MM.1S (cell line): ENCODE data around the gene PARVA.

Experiments used
- DNase-seq: peaks from one replicate; pipeline ENCODE4 v3.0.0-alpha.2; 2015
- H2AFZ ChIP-seq: fragments of 300-600 bp; sonication (generic); 2 replicates; pipeline ENCODE4 v1.6.0; 2016; ENCODE audit warnings: antibody characterized with exemption, low read length
- H3F3A ChIP-seq: fragments of 300-600 bp; sonication (generic); 2 replicates; pipeline ENCODE4 v1.6.1; 2016; ENCODE audit warnings: mild to moderate bottlenecking, antibody characterized with exemption, low read length, moderate library complexity, mixed read lengths; ENCODE audit not compliant: insufficient read depth
- H3K27ac ChIP-seq: fragments of 300-600 bp; sonication (generic); 2 replicates; pipeline ENCODE4 v1.5.1; 2016; ENCODE audit warnings: mild to moderate bottlenecking, low read length
- H3K27me3 ChIP-seq: fragments of 300-600 bp; sonication (generic); replicated peaks from 2 replicates; pipeline ENCODE4 v1.6.0; 2016; ENCODE audit warnings: low read length; ENCODE audit not compliant: insufficient read depth
- H3K36me3 ChIP-seq: fragments of 300-600 bp; sonication (generic); replicated peaks from 2 replicates; pipeline ENCODE4 v1.6.1; 2016; ENCODE audit warnings: mild to moderate bottlenecking, low read length, mixed read lengths; ENCODE audit not compliant: insufficient read depth
- H3K4me1 ChIP-seq: fragments of 300-600 bp; sonication (generic); 2 replicates; pipeline ENCODE4 v1.6.1; 2016; ENCODE audit warnings: low read length, mixed read lengths
- H3K4me2 ChIP-seq: fragments of 300-600 bp; sonication (generic); 2 replicates; pipeline ENCODE4 v1.6.0; 2016; ENCODE audit warnings: low read depth, low read length
- H3K4me3 ChIP-seq: fragments of 300-600 bp; sonication (generic); 2 replicates; pipeline ENCODE4 v1.5.1; 2016; ENCODE audit warnings: low read length, mixed read lengths
- H3K79me2 ChIP-seq: fragments of 300-600 bp; sonication (generic); 2 replicates; pipeline ENCODE4 v1.6.1; 2016; ENCODE audit warnings: mixed run types, low read length, mixed read lengths
- H3K9ac ChIP-seq: fragments of 300-600 bp; sonication (generic); 2 replicates; pipeline ENCODE4 v1.6.1; 2016; ENCODE audit warnings: low read length, mixed read lengths
- H3K9me2 ChIP-seq: fragments of 300-600 bp; sonication (generic); replicated peaks from 2 replicates; pipeline ENCODE4 v1.6.1; 2016; ENCODE audit warnings: mild to moderate bottlenecking, low read length, mixed read lengths; ENCODE audit not compliant: insufficient read depth
- H3K9me3 ChIP-seq: fragments of 300-600 bp; sonication (generic); replicated peaks from 2 replicates; pipeline ENCODE4 v1.6.1; 2016; ENCODE audit warnings: mild to moderate bottlenecking, low read length, mixed read lengths; ENCODE audit not compliant: insufficient read depth
- H4K20me1 ChIP-seq: fragments of 300-600 bp; sonication (generic); 2 replicates; pipeline ENCODE4 v1.6.1; 2016; ENCODE audit warnings: mild to moderate bottlenecking, low read length, moderate library complexity, mixed read lengths; ENCODE audit not compliant: insufficient read depth
- EZH2 ChIP-seq: fragments of 300-600 bp; sonication (generic); optimal IDR thresholded peaks from 2 replicates; pipeline ENCODE3; 2017; ENCODE audit warnings: low read depth, mild to moderate bottlenecking, antibody characterized with exemption, low read length, mixed read lengths
- EZH2phosphoT487 ChIP-seq: fragments of 300-600 bp; sonication (generic); IDR thresholded peaks from 2 replicates; pipeline ENCODE4 v1.6.1; 2018; ENCODE audit warnings: antibody characterized with exemption, low read length
- TF ChIP-seq, protein P1 (sequence below): fragments of 300-600 bp; sonication (generic); IDR thresholded peaks from 2 replicates; pipeline ENCODE4 v1.5.1; 2016; ENCODE audit warnings: antibody characterized with exemption, low read length, mixed read lengths

Gene PARVA

DNA sequence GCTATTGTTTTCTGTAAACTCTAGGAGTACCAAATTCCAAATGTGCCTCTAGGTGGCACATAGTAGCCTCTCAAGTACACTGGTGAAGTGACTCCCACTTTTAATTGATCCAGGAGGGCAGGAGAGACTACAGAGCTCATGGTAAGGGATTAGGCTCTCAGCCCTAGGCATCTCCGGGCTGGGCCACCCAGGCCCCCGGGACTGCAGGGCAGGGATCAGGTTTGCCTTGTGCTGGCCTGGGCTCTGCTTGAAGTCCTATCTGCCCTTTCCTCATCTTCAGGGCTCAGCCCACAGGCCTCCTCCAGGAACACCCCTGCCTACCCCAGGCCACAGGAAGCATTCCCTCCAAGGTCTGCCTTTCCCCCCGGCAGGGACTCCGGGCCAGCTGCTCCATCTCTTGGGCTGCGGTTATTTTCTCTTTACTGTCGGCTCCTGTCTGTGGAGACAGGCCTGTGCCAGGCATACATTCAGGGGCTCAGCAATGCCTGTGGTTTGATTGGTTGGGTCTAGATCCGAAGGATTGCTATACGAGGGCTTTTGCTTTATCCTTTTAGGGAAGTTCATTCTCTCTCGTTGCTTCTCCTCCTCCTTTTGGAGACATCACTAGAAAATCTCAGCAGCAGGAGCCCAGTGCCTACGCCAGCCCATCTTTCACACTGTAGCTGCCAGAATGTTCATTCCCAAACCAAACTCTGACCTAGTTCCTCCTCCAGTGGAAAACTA lies 32.8 kb downstream of the PARVA start:
- Histone ChIP-seq H3K4me3 (no peak overlapping the region), H3K9me3 (no peaks in the 10 kb centered on the region), H3K36me3 (no peaks in the 10 kb centered on the region), H3K27ac (no peak overlapping the region), H4K20me1 (no peaks in the 10 kb centered on the region), H3K4me2 (no peak overlapping the region), H3K9ac (no peak overlapping the region), H3F3A (no peaks in the 10 kb centered on the region), H2AFZ (no peak overlapping the region), H3K27me3 (no peaks in the 10 kb centered on the region), H3K9me2 (no peaks in the 10 kb centered on the region), H3K79me2 (no peaks in the 10 kb centered on the region), H3K4me1 (no peaks in the 10 kb centered on the region)
- no peak for TF ChIP-seq EZH2
- TF ChIP-seq, protein P1, sequence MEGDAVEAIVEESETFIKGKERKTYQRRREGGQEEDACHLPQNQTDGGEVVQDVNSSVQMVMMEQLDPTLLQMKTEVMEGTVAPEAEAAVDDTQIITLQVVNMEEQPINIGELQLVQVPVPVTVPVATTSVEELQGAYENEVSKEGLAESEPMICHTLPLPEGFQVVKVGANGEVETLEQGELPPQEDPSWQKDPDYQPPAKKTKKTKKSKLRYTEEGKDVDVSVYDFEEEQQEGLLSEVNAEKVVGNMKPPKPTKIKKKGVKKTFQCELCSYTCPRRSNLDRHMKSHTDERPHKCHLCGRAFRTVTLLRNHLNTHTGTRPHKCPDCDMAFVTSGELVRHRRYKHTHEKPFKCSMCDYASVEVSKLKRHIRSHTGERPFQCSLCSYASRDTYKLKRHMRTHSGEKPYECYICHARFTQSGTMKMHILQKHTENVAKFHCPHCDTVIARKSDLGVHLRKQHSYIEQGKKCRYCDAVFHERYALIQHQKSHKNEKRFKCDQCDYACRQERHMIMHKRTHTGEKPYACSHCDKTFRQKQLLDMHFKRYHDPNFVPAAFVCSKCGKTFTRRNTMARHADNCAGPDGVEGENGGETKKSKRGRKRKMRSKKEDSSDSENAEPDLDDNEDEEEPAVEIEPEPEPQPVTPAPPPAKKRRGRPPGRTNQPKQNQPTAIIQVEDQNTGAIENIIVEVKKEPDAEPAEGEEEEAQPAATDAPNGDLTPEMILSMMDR, result no peak; the same call in 1 of the 2 replicates
- no peak for TF ChIP-seq EZH2phosphoT487
- DNase-seq, result no peak

DNA sequence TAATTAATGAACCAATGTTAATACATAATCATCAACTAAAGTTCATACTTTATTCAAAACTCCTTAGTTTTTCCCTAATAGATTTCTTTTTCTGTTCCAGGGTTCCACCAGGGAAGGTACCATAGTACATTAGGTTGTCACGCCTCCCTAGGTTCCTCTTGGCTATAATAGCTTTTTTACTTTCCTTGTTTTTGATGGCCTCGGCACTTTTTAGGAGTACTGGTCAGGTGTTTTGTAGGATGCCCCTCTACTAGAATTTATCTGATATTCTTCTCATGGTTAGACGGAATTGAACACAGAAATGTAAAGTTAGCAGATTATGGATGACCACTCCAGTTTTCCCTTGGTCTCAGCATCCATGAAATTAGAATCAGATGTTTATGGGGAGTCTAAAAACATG lies 34.0 kb downstream of the PARVA start:
- Histone ChIP-seq H3K4me1 (no peaks in the 10 kb centered on the region), H3K4me2 (no peak overlapping the region), H3K9me3 (no peaks in the 10 kb centered on the region), H3K36me3 (no peaks in the 10 kb centered on the region), H3K4me3 (no peak overlapping the region), H2AFZ (no peak overlapping the region), H3K27me3 (no peaks in the 10 kb centered on the region), H3F3A (no peaks in the 10 kb centered on the region), H3K27ac (no peak overlapping the region), H3K9me2 (no peaks in the 10 kb centered on the region), H3K9ac (no peak overlapping the region), H3K79me2 (no peaks in the 10 kb centered on the region), H4K20me1 (no peaks in the 10 kb centered on the region)
- DNase-seq, result no peak
- TF ChIP-seq EZH2phosphoT487, result no peak
- no peak for TF ChIP-seq EZH2
- TF ChIP-seq, protein P1, result no peak

DNA sequence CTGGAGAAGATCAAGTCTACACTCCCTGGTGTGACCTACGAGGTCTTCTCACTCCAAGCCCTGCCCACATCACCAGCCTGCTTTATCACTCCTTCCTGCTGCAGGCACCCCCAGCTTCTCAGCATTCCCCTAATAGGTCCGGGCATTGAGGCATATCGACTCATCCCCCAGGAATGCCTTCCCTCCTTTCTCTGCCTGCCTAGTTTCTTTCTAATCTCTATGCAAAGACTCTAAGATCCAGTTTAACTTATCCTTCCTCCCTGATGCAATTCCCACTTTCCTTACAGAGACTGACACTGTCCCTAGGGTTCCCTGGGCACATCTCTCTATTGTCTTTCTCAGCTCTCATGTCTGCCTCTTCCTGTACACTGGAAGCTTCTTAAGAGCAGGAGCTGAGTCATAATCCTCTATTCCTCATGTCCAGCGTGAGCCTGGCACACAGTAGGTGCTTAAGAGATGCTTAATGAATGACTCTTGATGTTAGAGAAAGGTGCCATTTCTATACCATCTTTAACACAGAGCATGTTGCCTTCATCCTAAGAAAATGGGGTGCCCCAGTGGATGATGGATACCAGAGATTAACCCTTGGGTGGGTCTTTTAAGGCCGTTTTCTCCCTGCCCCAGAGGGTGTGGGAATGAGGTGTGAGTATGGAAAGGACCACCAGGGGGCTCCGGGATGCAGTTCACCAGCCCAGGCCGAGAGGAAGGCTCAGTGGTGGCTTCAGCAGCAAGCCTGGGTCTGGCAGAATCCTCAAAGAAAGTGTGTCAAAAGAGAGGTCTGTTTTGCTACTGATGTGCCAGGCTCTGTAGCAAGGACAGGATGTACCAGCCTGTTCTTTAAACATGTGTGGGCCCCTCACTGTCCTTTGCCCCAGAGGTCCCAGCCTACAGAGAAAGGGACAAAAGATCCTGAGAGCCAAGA lies 34.7 kb downstream of the PARVA start:
- Histone ChIP-seq H3K27me3 (no peaks in the 10 kb centered on the region), H3K4me3 (no peak overlapping the region), H3K4me2 (no peak overlapping the region), H4K20me1 (no peaks in the 10 kb centered on the region), H3F3A (no peaks in the 10 kb centered on the region), H3K9me3 (no peaks in the 10 kb centered on the region), H3K4me1 (no peaks in the 10 kb centered on the region), H3K27ac (no peak overlapping the region), H3K79me2 (no peaks in the 10 kb centered on the region), H3K9ac (no peak overlapping the region), H2AFZ (no peak overlapping the region), H3K36me3 (no peaks in the 10 kb centered on the region), H3K9me2 (no peaks in the 10 kb centered on the region)
- TF ChIP-seq, protein P1, result peak; percentile 70
- TF ChIP-seq EZH2phosphoT487, result no peak
- no peak for TF ChIP-seq EZH2
- peak; percentile 44 for DNase-seq
